Osteocyte (in vitro differentiated cells): Measurements from ENCODE around the gene NOG. TPM values are rescaled to one million over a fixed set of nuclear protein-coding genes. Genes with fewer than 3 reads are reported as not detected.
A peak's percentile ranks its signal among the peaks of the same experiment; 100 is the strongest.

Experiments used
- DNase-seq: peaks from one replicate; pipeline ENCODE4 v3.0.0; 2021; ENCODE audit warnings: mixed read lengths; ENCODE audit not compliant: unreplicated experiment; ENCODE audit errors: extremely low spot score
- H3K27ac Mint-ChIP-seq: one replicate; pipeline ENCODE4 v1.8.0; 2021; ENCODE audit warnings: mild to moderate bottlenecking, mixed read lengths; ENCODE audit not compliant: unreplicated experiment
- H3K27me3 Mint-ChIP-seq: one replicate; pipeline ENCODE4 v1.8.0; 2021; ENCODE audit warnings: mixed read lengths; ENCODE audit not compliant: unreplicated experiment
- H3K36me3 Mint-ChIP-seq: one replicate; pipeline ENCODE4 v1.8.0; 2021; ENCODE audit warnings: mixed read lengths; ENCODE audit not compliant: unreplicated experiment
- H3K4me1 Mint-ChIP-seq: one replicate; pipeline ENCODE4 v1.8.0; 2021; ENCODE audit warnings: mixed read lengths; ENCODE audit not compliant: unreplicated experiment
- H3K4me3 Mint-ChIP-seq: one replicate; pipeline ENCODE4 v1.8.0; 2021; ENCODE audit warnings: mild to moderate bottlenecking, moderate library complexity, mixed read lengths; ENCODE audit not compliant: unreplicated experiment
- H3K9me3 Mint-ChIP-seq: one replicate; pipeline ENCODE4 v1.8.0; 2021; ENCODE audit warnings: mixed read lengths; ENCODE audit not compliant: unreplicated experiment
- CTCF ChIP-seq: fragments of 200-600 bp; sonication (generic); IDR thresholded peaks from 2 replicates; pipeline ENCODE4 v1.5.0; 2021; ENCODE audit warnings: antibody characterized with exemption, mild to moderate bottlenecking, moderate library complexity
- total RNA-seq: library from RNA; stranded (reverse); gene quantifications from 2 replicates; pipeline ENCODE4 v1.2.1, GENCODE V29; 2021

NOG gene
- total RNA-seq, 1 donor from 2014 or later, result not detected

DNA sequence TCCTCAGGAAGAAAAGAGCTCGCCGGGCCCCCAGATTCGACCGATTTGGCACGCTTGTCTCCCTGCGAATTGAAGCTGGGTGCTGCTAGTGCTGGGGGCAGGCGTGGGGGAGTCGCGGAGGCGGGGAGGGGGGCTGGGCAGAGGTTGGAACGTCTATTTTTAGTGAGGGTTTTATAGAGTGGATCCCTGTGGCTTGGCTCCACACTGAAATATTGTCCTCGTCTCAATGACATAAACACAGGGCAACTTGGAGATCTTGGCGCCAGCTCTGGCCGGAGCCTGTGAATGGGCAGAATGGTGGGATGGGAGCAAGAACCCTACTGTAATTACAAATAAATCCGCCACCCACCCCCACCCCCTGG lies 15.7 kb upstream of the NOG start:
- DNase-seq, result no peak
- H3K9me3 Mint-ChIP-seq, result no peaks in the 10 kb centered on the region
- H3K4me1 Mint-ChIP-seq, result no peaks in the 10 kb centered on the region
- TF ChIP-seq CTCF, result no peak
- no peak overlapping the region for H3K4me3 Mint-ChIP-seq
- peaks cover 17% of the 10 kb centered on the region for H3K27me3 Mint-ChIP-seq
- no peak overlapping the region for H3K27ac Mint-ChIP-seq
- no peaks in the 10 kb centered on the region for H3K36me3 Mint-ChIP-seq

GRCh38 chr17:56581635-56582627 lies 11.6 kb upstream of the NOG start:
- Mint-ChIP-seq H3K36me3 (no peaks in the 10 kb centered on the region), H3K9me3 (no peaks in the 10 kb centered on the region), H3K27me3 (peaks cover 34% of the 10 kb centered on the region), H3K27ac (no peak overlapping the region), H3K4me3 (no peak overlapping the region), H3K4me1 (no peaks in the 10 kb centered on the region)
- no peak for TF ChIP-seq CTCF
- no peak for DNase-seq

DNA sequence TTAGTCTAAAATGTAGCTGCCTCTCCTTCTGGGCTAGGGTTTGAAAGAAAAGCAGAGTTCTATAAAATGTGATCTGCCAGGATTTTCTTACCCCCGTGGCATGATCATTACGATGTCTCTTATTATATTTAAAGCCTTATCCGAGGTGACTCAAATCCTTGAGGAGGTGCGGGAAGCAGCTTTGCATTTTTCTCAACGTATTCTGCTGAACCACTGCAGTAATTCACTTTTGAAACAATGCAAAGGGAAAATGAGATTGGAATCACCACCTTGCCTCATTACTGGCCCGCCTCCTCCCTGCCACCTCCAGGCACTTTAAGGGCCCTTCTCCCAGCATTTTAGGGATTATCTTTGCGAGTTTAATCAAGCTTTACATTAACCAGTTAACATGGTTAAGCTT lies 9.7 kb upstream of the NOG start:
- no peak overlapping the region for H3K4me3 Mint-ChIP-seq
- no peak for DNase-seq
- peaks cover 30% of the 10 kb centered on the region for H3K27me3 Mint-ChIP-seq
- H3K36me3 Mint-ChIP-seq, result no peaks in the 10 kb centered on the region
- no peak overlapping the region for H3K27ac Mint-ChIP-seq
- TF ChIP-seq CTCF, result no peak
- no peaks in the 10 kb centered on the region for H3K9me3 Mint-ChIP-seq
- no peaks in the 10 kb centered on the region for H3K4me1 Mint-ChIP-seq

GRCh38 chr17:56587298-56587697 lies 6.2 kb upstream of the NOG start:
- DNase-seq, result no peak
- TF ChIP-seq CTCF, result no peak
- Mint-ChIP-seq H3K4me1 (peaks cover 2% of the 10 kb centered on the region), H3K27me3 (peaks cover 47% of the 10 kb centered on the region), H3K36me3 (no peaks in the 10 kb centered on the region), H3K27ac (no peak overlapping the region), H3K9me3 (no peaks in the 10 kb centered on the region), H3K4me3 (no peak overlapping the region)

DNA sequence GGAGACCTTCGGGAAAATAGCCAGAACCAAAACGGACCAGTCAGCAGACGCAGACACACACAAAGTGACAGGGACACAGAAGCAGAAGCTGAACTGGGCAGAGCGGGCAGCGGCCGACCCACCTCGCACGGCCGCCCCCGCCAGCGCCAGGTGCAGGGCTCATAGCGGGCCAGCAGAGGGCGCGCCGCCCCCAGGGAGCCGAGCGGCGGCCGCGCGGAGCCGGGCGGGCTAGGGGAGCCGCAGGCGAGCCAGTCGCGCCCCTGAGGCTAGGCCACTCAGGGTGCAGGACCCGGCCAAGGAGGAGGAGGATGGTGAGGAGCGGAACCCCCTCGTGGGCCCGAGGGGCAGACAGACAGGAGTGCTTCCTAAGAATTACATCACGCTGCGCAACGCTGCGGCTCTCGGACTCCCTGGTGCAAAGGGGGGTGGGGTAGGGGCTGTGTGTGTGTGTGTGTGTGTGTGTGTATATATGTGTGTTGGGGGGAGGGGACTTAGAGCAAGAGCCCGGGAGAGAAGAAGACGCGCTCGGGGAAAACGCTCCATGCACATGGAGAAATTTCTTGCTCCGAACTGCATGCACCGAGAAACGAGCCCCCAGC lies 913 bp upstream of the NOG start:
- H3K4me1 Mint-ChIP-seq, result peaks cover 26% of the 10 kb centered on the region
- H3K4me3 Mint-ChIP-seq, result peak overlapping the region; percentile 62
- no peak overlapping the region for H3K27ac Mint-ChIP-seq
- peaks cover 49% of the 10 kb centered on the region for H3K27me3 Mint-ChIP-seq
- TF ChIP-seq CTCF, result peak; percentile 99
- no peaks in the 10 kb centered on the region for H3K36me3 Mint-ChIP-seq
- DNase-seq, result peak; percentile 90
- H3K9me3 Mint-ChIP-seq, result no peaks in the 10 kb centered on the region
